Head of caudate nucleus (tissue), 42 donors: ENCODE results near the gene ABCA5.
A peak's percentile ranks its signal among the peaks of the same experiment; 100 is the strongest.
"Not testable (repeated sequence)": the region's sequence is repeated elsewhere in the genome, so short reads cannot be mapped to it uniquely, and the experiment has no call there.

ENCODE experiments used
- DNase-seq, 42 donors: peaks; one replicate each; pipeline versions ENCODE4 v3.0.0 to v3.0.0-alpha.2; 2020 to 2021; ENCODE audit warnings: mixed read lengths in 7 of 42
- intact Hi-C: fragments of 100-400 bp; cut with DNase I; formaldehyde crosslinking; loops from one replicate; pipeline ENCODE4 v1.15.0; 2022

Gene ABCA5

DNA sequence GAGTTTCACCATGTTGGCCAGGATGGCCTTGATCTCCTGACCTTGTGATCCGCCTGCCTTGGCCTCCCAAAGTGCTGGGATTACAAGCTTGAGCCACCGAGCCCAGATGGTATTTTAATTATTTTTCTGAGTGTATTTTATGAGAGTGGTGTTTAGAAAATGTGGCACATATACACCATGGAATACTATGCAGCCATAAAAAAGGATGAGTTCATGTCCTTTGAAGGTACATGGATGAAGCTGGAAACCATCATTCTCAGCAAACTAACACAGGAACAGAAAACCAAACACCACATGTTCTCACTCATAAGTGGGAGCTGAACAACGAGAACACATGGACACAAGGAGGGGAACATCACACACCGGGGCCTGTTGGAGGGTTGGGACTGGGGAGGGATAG, 50.7 kb downstream of the ABCA5 start:
- intact Hi-C loops: not testable (repeated sequence)

DNA sequence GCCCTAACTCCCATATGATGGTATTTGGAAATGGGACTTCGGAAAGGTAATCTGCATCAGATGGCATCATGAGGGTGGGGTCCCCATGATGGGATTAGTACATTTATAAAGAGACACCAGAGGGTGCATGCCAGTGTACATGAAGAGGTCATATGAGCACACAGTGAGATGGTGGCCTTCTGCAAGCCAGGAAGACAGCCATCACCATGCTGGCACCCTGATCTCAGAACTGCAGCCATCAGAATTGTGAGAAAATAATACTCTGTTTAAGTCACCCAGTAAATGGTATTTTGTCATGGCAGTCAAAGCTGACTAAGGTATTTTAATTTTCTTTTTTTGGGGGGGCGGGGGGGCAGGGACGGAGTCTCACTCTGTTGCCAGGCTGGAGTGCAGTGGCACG, 51.2 kb downstream of the ABCA5 start:
- intact Hi-C loops: no loop called here

More for the DNA sequence above, 50.7 kb downstream of the ABCA5 start:
- not testable (repeated sequence) for DNase-seq

GRCh38 chr17:69271023-69271422, 55.9 kb downstream of the ABCA5 start:
- no peak for DNase-seq
- intact Hi-C loops: no loop called here

More for the DNA sequence above, 51.2 kb downstream of the ABCA5 start:
- no peak for DNase-seq

GRCh38 chr17:69269131-69269998, 57.6 kb downstream of the ABCA5 start:
- no peak for DNase-seq
- intact Hi-C loops: no loop called here

DNA sequence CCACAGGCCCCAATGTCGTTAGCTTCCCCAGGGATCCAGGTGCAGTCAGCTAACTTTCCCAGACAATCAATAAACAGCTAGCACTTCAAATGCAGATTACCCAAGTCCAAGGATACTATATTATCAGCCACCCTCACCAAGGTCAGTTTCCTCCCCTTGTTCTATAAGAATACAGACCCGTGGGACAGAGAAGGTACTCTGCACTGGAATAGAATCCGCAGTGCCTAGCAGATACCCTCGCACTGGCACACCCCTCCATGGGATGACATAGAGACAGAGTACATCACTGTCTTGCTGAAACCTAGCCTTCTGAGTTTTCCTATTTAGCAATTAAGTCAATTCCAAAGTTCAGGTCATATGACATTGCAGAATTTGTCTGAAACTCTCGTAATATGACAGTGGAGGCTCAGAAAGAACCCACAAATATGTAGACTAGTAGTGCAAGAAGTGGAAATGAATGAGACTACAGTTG, 58.4 kb downstream of the ABCA5 start:
- intact Hi-C loops: no loop called here
- no peak for DNase-seq

GRCh38 chr17:69267219-69267618, 59.7 kb downstream of the ABCA5 start:
- intact Hi-C loops: no loop called here
- no peak for DNase-seq

DNA sequence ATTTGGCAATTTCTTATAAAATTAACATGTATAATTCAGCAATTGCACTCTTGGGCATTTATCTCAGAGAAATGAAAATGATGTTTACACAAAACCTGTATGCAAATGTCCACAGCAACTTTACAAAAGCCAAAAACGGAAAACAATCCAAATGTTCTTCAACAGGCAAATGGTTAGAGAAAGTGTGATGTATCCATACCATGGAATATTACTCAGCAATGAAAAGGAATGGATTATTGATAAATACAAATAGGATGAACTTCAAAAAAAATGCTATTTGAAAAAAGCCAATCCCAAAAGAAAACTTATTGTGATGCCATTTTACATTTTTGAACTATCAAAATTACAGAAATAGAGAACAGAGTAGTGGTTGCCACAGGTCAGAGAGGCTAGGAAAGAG, 61.1 kb downstream of the ABCA5 start:
- intact Hi-C loops: no loop called here
- no peak for DNase-seq

DNA sequence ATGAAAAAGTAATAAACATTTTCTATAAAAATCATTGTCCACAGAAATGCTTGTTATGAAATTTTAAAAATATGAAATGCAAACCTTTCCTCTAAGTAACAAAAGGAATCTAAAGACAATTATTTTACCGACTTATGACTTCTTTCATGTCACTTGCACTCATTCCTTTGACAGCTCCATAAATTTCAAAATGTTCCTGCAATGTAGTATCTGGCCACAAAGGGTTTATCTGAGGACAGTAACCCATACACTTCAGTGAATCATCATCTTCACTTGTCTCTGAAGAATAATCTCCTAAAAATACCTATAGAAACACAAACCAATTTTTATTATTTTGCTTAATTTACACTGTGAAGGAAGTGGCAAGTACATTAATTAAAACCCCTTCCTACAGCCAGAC, 72.7 kb downstream of the ABCA5 start:
- no peak for DNase-seq
- intact Hi-C loops: no loop called here

DNA sequence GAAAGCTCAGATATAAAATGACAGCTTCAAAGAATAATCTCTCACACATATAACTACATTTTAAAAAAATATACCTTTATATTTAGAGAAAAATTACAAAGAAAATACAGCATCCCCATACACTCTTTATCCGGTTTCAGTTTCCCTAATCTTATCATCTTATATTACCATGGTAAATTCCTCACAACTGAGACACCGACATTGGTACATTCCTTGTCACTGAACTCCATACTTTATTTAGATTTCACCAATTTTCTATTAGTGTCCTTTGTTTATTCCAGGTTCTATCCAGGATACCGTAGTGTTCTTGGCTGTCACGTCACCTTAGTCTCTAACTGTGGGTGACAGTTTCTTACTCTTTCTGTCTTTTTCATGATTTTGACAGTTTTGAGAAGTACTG, 76.3 kb downstream of the ABCA5 start:
- intact Hi-C loops: no loop called here

GRCh38 chr17:69246726-69247375, 80.1 kb downstream of the ABCA5 start:
- DNase-seq: no peak
- intact Hi-C loops: loop anchor here (10.0 kb wide), 1 partner anchor 272 kb away; no protein-coding TSS in a partner anchor

More for the DNA sequence above, 76.3 kb downstream of the ABCA5 start:
- no peak for DNase-seq

- intact Hi-C loops: loop anchor here (10.0 kb wide), 1 partner anchor 271 kb away; no protein-coding TSS in a partner anchor
- DNase-seq: no peak
Observed at GRCh38 chr17:69246202-69246601, 80.7 kb downstream of the ABCA5 start.

GRCh38 chr17:69245617-69246016, 81.3 kb downstream of the ABCA5 start:
- no peak for DNase-seq
- intact Hi-C loops: loop anchor here (10.0 kb wide), 1 partner anchor 271 kb away; no protein-coding TSS in a partner anchor

DNA sequence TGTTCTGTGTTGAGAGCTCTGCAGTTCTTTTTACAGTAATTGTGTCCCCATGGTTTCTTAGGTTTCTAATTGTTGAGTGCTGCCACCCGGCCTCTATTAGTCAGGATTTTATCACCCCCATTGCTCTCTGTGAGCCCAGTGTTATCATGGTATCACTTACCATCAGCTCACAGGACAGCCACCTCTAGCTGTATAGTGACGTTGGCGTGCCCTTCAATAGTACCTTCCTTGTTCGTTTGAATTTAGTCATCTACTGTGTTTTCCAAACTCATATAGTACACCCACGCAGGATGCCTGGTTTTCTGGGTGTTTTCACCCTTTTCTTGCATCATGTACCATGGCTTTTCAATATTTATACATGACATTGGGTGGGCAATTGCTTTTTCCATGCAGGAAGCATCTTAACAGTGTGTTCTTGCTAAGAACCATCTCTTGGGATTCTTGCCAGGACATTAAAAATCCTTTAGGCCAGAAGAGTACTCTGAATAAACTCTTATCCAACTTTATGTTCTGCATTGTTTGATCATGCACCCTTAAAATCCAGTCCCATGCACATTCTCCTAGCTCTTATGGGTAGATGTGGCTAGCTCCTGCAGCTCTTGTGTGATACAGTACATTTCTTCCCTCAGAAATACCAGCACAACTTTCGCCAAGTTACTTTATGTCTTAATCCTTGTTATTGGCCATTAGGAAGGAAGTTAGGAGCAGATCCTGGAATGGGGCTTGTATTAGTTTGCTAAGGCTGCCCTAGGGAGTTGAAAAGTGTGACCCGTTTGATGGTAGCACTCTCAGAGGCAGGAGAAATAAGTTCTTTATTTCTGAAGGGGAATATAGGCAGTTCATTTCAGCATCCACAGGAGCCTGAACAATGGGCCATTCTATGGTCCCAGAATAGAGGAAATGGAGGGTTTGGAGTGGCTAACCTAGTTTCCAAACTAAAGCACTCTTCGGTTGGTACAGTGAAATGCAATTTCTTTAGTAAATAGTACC, 87.0 kb downstream of the ABCA5 start:
- intact Hi-C loops: loop anchor here (5.0 to 10.0 kb wide), 2 partner anchors 265 to 463 kb away; no protein-coding TSS in a partner anchor

DNA sequence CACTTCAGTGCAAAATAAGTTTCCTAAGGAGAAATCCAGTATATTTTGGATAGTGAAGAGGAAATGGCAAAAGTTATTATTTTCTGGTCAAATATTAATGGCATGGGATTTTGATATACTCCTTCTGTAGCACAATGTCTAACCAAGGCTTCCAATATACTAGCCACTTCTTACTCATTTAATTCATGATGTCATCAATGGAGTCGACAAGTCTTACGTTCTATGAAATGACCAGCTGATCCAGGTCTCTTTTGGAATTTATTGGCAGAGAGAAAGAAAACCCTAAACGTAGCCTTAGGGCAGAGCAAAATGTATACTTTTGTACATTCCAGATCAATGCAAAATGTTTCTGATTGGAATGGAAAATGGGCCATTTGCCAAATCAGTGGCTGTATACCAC, 90.0 kb downstream of the ABCA5 start:
- intact Hi-C loops: loop anchor here (5.0 kb wide), 1 partner anchor 460 kb away; no protein-coding TSS in a partner anchor
- DNase-seq: no peak

More for the DNA sequence above, 87.0 kb downstream of the ABCA5 start:
- no peak for DNase-seq

DNA sequence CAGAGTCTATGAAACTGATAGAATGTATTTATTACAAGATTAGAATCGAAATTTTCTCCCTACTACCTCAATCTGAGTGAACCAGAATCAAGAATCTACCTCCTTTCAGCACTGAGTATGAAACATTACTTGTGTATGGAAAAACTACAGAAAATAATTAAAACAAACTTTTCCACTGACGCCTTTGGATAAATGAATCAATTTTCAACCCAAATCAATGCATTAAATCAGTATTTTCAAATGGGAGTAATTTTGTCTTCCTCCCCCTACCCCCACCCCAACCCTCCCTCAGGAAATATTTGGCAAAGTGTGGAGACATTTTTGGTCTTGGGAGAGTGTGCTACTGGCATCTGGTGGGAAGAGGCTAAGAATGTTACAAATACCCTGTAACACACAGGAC, 90.5 kb downstream of the ABCA5 start:
- DNase-seq: no peak
- intact Hi-C loops: loop anchor here (5.0 kb wide), 1 partner anchor 459 kb away; no protein-coding TSS in a partner anchor

DNA sequence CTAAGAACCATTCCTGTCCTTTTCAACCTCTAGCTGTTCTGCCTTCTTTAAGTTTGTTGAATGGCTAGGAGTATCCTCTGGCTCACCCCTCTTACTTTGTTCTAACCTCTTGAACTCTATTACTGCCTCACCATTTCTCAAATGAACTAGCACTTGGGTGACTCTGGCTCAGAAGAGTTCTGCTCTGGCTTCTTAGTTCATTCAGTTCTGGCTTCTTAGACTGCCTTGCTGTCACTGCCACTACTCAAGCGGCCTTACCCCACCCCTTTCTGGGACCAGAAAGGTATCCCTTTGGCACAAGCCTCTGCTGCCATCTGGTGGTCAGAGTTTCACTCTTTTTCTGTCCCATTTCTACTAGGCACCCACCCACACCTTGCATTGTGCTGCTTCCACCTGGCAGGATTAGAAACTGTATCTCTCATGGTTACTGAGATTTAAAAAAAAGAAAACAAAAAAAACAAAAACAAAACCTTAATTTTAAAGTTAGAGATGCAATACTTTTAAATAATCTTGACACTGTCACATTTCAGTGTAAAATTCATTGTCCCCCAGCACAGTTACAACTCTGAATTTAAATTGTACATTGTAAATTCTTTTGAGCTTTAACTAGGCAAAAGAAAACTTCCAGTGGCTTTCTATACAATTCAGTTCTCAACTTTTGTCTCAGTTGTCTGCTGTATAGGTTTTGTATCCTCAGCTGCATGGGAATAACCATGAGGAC, 91.4 kb downstream of the ABCA5 start:
- intact Hi-C loops: loop anchor here (5.0 kb wide), 1 partner anchor 458 kb away; no protein-coding TSS in a partner anchor
- DNase-seq: peak; percentile 52 to 96 (median 84)

DNA sequence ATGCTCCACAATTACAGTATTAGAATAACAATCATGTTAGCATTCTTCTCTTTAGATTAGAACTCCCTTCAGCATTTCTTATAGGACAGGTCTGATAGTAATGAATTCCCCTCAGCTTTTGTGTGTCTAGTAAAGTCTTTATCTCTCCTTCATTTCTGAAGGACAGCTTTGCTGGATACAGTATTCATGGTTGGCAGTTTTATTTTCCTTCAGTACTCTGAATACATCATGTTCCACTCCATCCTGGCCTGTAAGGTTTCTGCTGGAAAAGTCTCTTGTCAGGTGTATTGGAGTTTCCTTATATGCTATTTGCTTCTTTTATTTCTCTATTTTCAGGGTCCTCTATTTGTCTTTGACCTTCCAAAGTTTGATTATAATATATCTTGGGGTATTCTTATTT, 94.3 kb downstream of the ABCA5 start:
- no peak for DNase-seq
- intact Hi-C loops: no loop called here

GRCh38 chr17:69231521-69231920, 95.4 kb downstream of the ABCA5 start:
- intact Hi-C loops: no loop called here
- DNase-seq: no peak
